ENCODE results near the gene ZBTB7C. TPM values are rescaled to one million over a fixed set of nuclear protein-coding genes. Genes with fewer than 3 reads are reported as not detected.

The ZBTB7C gene
- total RNA-seq, 3 donors from 2014 or later (not counting 1 experiment from before 2014, with no cell fraction given): 0.07 TPM; not detected in 2

- Mint-ChIP-seq H3K9me3 (no peaks in the 10 kb centered on the region), H3K27me3 (ENCODE audit: low read depth in 2 of 2) (peaks cover 0 to 4% of the 10 kb centered on the region in 2 donors), H3K27ac (no peak overlapping the region), H3K36me3 (no peaks in the 10 kb centered on the region), H3K4me1 (no peaks in the 10 kb centered on the region), H3K4me3 (no peak overlapping the region)
- Histone ChIP-seq H3K27ac (ENCODE audit: low read length) (no peak overlapping the region), H3K9me3 (ENCODE audit: control insufficient read depth, insufficient read depth, low read length) (no peaks in the 10 kb centered on the region), H3K36me3 (ENCODE audit: control insufficient read depth, insufficient read depth, low read length) (no peaks in the 10 kb centered on the region), H3K27me3 (ENCODE audit: control insufficient read depth, insufficient read depth, low read length) (no peaks in the 10 kb centered on the region), H3K4me3 (ENCODE audit: low read length) (no peak overlapping the region), H3K4me1 (ENCODE audit: control insufficient read depth, insufficient read depth, low read length) (no peaks in the 10 kb centered on the region)
- no peak for ATAC-seq
- DNase-seq: no peak
- 39% methylated on average over 4 of the region's 4 CpGs for WGBS (ENCODE audit: insufficient coverage)
- intact Hi-C loops (cut with micrococcal nuclease): no loop called here
- TF ChIP-seq CTCF (IDR thresholded peaks at IDR 0.05): no peak
Observed at GRCh38 chr18:48320639-48320945, 88.6 kb downstream of the ZBTB7C start.

DNA sequence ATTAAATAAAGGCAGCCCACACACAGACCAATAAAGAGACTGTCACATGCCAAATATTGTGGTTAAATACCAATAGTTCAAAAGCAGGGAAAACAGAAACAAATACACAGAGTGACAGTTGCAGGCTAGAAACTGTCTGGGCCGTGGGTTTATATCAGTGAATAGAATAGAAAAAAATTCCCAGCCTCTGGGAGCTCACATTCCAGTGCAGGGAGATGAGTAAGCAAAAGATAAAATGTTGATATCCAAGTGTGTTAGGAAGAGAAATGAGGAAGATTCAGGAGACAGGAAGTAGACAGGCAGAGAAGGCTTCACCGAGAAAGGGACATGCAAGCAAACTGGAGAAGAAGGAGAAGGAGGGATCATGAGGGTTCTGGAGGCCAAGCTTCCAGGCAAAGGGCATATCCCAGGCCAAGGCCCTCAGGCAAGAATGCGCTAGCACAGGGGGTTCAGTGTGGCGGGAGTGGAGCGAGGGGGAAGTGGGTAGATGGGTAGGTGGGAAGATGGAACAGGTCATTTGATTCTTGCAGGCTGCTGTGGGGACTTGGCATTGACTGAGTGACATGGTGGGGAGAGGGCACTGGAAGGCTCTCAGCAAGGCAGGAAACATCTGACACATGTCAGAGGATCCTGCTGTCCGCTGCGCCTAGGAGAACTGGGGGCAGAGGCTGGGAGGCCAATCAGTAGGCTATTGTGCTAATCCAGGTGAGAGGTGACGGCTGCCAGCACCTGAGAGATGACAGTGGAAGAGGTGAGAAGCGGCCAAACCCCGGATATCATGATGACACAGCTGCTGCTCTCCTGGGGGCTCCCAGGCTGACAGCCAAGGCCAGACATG lies 89.2 kb downstream of the ZBTB7C start:
- no peaks in the 10 kb centered on the region for H3K27me3 ChIP-seq (ENCODE audit: control insufficient read depth, insufficient read depth, low read length)
- H3K27ac ChIP-seq (ENCODE audit: low read length): no peak overlapping the region
- Mint-ChIP-seq H3K4me1 (no peaks in the 10 kb centered on the region), H3K4me3 (no peak overlapping the region), H3K9me3 (no peaks in the 10 kb centered on the region), H3K36me3 (no peaks in the 10 kb centered on the region), H3K27ac (no peak overlapping the region), H3K27me3 (ENCODE audit: low read depth in 2 of 2) (peaks cover 0 to 4% of the 10 kb centered on the region in 2 donors)
- no peak for DNase-seq
- no peak for ATAC-seq
- H3K4me3 ChIP-seq (ENCODE audit: low read length): no peak overlapping the region
- 60% methylated on average over 10 of the region's 10 CpGs for WGBS (ENCODE audit: insufficient coverage)
- H3K4me1 ChIP-seq (ENCODE audit: control insufficient read depth, insufficient read depth, low read length): no peaks in the 10 kb centered on the region
- no peaks in the 10 kb centered on the region for H3K36me3 ChIP-seq (ENCODE audit: control insufficient read depth, insufficient read depth, low read length)
- TF ChIP-seq CTCF (IDR thresholded peaks at IDR 0.05): no peak
- intact Hi-C loops (cut with micrococcal nuclease): no loop called here
- no peaks in the 10 kb centered on the region for H3K9me3 ChIP-seq (ENCODE audit: control insufficient read depth, insufficient read depth, low read length)

- Mint-ChIP-seq H3K9me3 (no peaks in the 10 kb centered on the region), H3K4me1 (no peaks in the 10 kb centered on the region), H3K36me3 (no peaks in the 10 kb centered on the region), H3K27ac (no peak overlapping the region), H3K27me3 (ENCODE audit: low read depth in 2 of 2) (no peaks in the 10 kb centered on the region), H3K4me3 (no peak overlapping the region)
- ATAC-seq (no peak), DNase-seq (no peak)
- no peaks in the 10 kb centered on the region for H3K4me1 ChIP-seq (ENCODE audit: control insufficient read depth, insufficient read depth, low read length)
- 88% methylated on average over 8 of the region's 8 CpGs for WGBS (ENCODE audit: insufficient coverage)
- H3K36me3 ChIP-seq (ENCODE audit: control insufficient read depth, insufficient read depth, low read length): no peaks in the 10 kb centered on the region
- intact Hi-C loops (cut with micrococcal nuclease): no loop called here
- no peaks in the 10 kb centered on the region for H3K9me3 ChIP-seq (ENCODE audit: control insufficient read depth, insufficient read depth, low read length)
- no peak overlapping the region for H3K27ac ChIP-seq (ENCODE audit: low read length)
- TF ChIP-seq CTCF (IDR thresholded peaks at IDR 0.05): no peak
- no peak overlapping the region for H3K4me3 ChIP-seq (ENCODE audit: low read length)
- H3K27me3 ChIP-seq (ENCODE audit: control insufficient read depth, insufficient read depth, low read length): no peaks in the 10 kb centered on the region
Observed at GRCh38 chr18:48318436-48318835, 90.7 kb downstream of the ZBTB7C start.
